Upper lobe of right lung (tissue), 1 donor: ENCODE results near the gene FOXC2. TPM values are rescaled to one million over a fixed set of nuclear protein-coding genes. Genes with fewer than 3 reads are reported as not detected.

ENCODE experiments used
- ATAC-seq: fragments of 200-7000 bp; cut with Tn5 transposase; one replicate; pipeline ENCODE4 v1.9.1; 2020; ENCODE audit warnings: mild to moderate bottlenecking, moderate library complexity
- DNase-seq: peaks from one replicate; pipeline ENCODE4 v3.0.0-alpha.2; 2020
- H3K27ac ChIP-seq: fragments of 200-600 bp; one replicate; pipeline ENCODE4 v1.8.0; 2022
- H3K27me3 ChIP-seq: fragments of 200-600 bp; one replicate; pipeline ENCODE4 v1.8.0; 2022; ENCODE audit warnings: mild to moderate bottlenecking
- H3K36me3 ChIP-seq: fragments of 200-600 bp; one replicate; pipeline ENCODE4 v1.8.0; 2022
- H3K4me1 ChIP-seq: fragments of 200-600 bp; one replicate; pipeline ENCODE4 v1.8.0; 2022
- H3K4me3 ChIP-seq: fragments of 200-600 bp; one replicate; pipeline ENCODE4 v1.8.0; 2022; ENCODE audit warnings: mild to moderate bottlenecking
- H3K9me3 ChIP-seq: fragments of 200-600 bp; one replicate; pipeline ENCODE4 v1.8.0; 2022
- CTCF ChIP-seq: fragments of 200-600 bp; IDR thresholded peaks from one replicate; pipeline ENCODE4 v1.8.0; 2022; ENCODE audit warnings: antibody characterized with exemption
- intact Hi-C: fragments of 100-400 bp; cut with DNase I; formaldehyde crosslinking; loops from one replicate; pipeline ENCODE4 v1.11.0; 2022
- total RNA-seq: library from RNA; stranded (reverse); fragmentation: NEBNext Ultra II Directional; extraction: Animal tissue kit (Norgen Biotek cat#: 25700); gene quantifications from one replicate; pipeline ENCODE4 v1.2.1, GENCODE V29; 2021
- donor health status: DM: no; HTN: yes; CAD: no; lungs with severe emphysema.

The FOXC2 gene
- total RNA-seq, 1 donor from 2014 or later, result 1.1 TPM

- H3K4me3 ChIP-seq, result peak overlapping the region; percentile 5
- H3K27me3 ChIP-seq, result peaks cover 93% of the 10 kb centered on the region
- no peak for DNase-seq
- intact Hi-C loops, result loop anchor here (10.0 kb wide), 1 partner anchor 194 kb away; no protein-coding TSS in a partner anchor
- peaks cover 3% of the 10 kb centered on the region for H3K4me1 ChIP-seq
- no peak for TF ChIP-seq CTCF
- H3K9me3 ChIP-seq, result no peaks in the 10 kb centered on the region
- no peak overlapping the region for H3K27ac ChIP-seq
- ATAC-seq, result no peak
- H3K36me3 ChIP-seq, result no peaks in the 10 kb centered on the region
Observed at GRCh38 chr16:86570558-86571529, 4.2 kb downstream of the FOXC2 start.

DNA sequence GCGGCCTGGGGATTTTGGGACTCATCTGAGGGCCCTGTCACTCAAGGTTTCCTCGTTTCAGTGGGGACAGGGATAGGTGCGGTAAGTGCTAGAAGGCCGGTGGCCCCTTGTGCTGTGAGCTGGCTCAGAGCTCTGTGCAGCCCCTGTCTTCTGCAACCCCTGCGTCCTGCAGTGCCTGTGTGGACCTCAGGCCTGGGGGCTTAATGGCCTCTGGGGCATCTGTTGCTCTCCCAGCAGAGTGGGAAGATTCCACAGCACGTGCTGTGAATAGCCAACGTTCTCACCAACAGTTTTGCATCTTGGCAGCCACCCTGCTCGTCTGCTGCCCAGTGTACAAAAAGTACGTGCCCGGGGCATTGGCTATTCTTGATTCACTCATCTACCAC, 4.9 kb downstream of the FOXC2 start:
- no peak for DNase-seq
- no peaks in the 10 kb centered on the region for H3K9me3 ChIP-seq
- H3K4me1 ChIP-seq, result peaks cover 6% of the 10 kb centered on the region
- no peak for TF ChIP-seq CTCF
- peaks cover 93% of the 10 kb centered on the region for H3K27me3 ChIP-seq
- no peak overlapping the region for H3K4me3 ChIP-seq
- H3K36me3 ChIP-seq, result no peaks in the 10 kb centered on the region
- H3K27ac ChIP-seq, result no peak overlapping the region
- ATAC-seq, result no peak
- intact Hi-C loops, result loop anchor here (10.0 kb wide), 1 partner anchor 193 kb away; no protein-coding TSS in a partner anchor

DNA sequence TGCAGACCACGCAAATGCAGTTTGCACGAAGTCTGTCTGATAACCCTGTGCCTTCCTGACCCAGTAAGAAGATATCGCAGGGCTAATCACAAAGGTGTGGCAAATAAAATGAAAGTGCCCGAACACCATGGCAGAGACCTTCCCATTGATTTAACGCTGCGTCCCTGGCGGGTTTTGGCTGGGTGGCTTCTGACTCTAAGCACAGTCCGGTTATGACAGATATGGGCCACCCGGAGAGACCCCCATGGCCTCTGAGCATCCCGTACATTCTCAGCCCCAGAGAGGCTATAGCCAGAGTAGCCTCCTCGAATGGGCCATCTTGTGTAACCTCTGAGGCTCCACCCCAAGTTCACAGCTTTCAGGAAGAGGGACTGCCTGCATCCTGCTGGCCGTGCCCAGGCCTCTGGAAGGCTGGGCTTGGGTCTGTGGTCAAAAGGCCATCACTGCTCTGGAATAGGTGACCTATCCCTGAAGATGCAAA, 5.5 kb downstream of the FOXC2 start:
- intact Hi-C loops, result loop anchor here (10.0 kb wide), 1 partner anchor 193 kb away; no protein-coding TSS in a partner anchor
- Histone ChIP-seq H3K27me3 (peaks cover 93% of the 10 kb centered on the region), H3K4me1 (peaks cover 6% of the 10 kb centered on the region), H3K27ac (no peak overlapping the region), H3K4me3 (no peak overlapping the region), H3K36me3 (no peaks in the 10 kb centered on the region), H3K9me3 (no peaks in the 10 kb centered on the region)
- ATAC-seq (no peak), DNase-seq (no peak)
- no peak for TF ChIP-seq CTCF

GRCh38 chr16:86572606-86573005, 6.0 kb downstream of the FOXC2 start:
- Histone ChIP-seq H3K27ac (no peak overlapping the region), H3K36me3 (no peaks in the 10 kb centered on the region), H3K4me3 (no peak overlapping the region), H3K9me3 (no peaks in the 10 kb centered on the region), H3K4me1 (peaks cover 6% of the 10 kb centered on the region), H3K27me3 (peaks cover 93% of the 10 kb centered on the region)
- intact Hi-C loops, result loop anchor here (10.0 kb wide), 1 partner anchor 192 kb away; no protein-coding TSS in a partner anchor
- DNase-seq (no peak), ATAC-seq (no peak)
- no peak for TF ChIP-seq CTCF

DNA sequence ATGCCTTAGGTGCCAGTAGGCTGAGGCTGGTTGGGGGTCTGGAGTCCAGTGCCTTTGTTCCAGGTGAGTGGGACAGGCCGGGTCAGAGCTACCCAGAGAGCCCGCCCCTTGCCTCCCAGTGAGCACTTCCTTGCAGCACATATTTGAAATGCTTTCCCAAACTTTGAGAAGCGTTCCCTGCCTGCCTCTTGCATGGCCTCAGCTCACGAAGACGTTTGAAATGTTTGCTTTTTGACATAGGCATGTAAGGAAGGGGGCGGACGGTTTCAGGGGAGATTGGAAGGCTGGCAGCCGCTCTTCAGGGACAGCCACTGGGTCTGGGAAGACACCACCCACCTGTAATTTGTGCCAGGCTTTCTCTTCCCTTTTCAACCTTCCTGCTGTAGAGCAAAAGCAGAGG, 6.6 kb downstream of the FOXC2 start:
- intact Hi-C loops, result loop anchor here (10.0 kb wide), 1 partner anchor 192 kb away; no protein-coding TSS in a partner anchor
- no peak overlapping the region for H3K4me3 ChIP-seq
- ATAC-seq, result no peak
- no peaks in the 10 kb centered on the region for H3K9me3 ChIP-seq
- H3K36me3 ChIP-seq, result no peaks in the 10 kb centered on the region
- H3K27ac ChIP-seq, result no peak overlapping the region
- peaks cover 7% of the 10 kb centered on the region for H3K4me1 ChIP-seq
- H3K27me3 ChIP-seq, result peaks cover 97% of the 10 kb centered on the region
- DNase-seq, result no peak
- TF ChIP-seq CTCF, result no peak
